ENCODE data around the gene SPART. TPM values are rescaled to one million over a fixed set of nuclear protein-coding genes. Genes with fewer than 3 reads are reported as not detected.
A peak's percentile ranks its signal among the peaks of the same experiment; 100 is the strongest.

SPART gene
- total RNA-seq, 2 donors from 2014 or later: 5.0 to 11.4 TPM

- no peak overlapping the region for H3K4me3 ChIP-seq
- H3K9me3 ChIP-seq: no peaks in the 10 kb centered on the region
- no peaks in the 10 kb centered on the region for H3K36me3 ChIP-seq
- TF ChIP-seq CTCF (IDR thresholded peaks at IDR 0.05): peak; percentile 76
- intact Hi-C loops (cut with DNase I): loop anchor here (5.0 kb wide), 1 partner anchor 454 kb away; no protein-coding TSS in a partner anchor
- no peaks in the 10 kb centered on the region for H3K4me1 ChIP-seq
- no peak for DNase-seq
- H3K9ac ChIP-seq (ENCODE audit: low read depth in 2 of 2, low read length in 2 of 2): no peak overlapping the region
- no peak overlapping the region for H3K27ac ChIP-seq
- no peaks in the 10 kb centered on the region for H3K27me3 ChIP-seq
These were observed 63.3 kb downstream of the SPART start for GRCh38 chr13:36282821-36283432.

DNA sequence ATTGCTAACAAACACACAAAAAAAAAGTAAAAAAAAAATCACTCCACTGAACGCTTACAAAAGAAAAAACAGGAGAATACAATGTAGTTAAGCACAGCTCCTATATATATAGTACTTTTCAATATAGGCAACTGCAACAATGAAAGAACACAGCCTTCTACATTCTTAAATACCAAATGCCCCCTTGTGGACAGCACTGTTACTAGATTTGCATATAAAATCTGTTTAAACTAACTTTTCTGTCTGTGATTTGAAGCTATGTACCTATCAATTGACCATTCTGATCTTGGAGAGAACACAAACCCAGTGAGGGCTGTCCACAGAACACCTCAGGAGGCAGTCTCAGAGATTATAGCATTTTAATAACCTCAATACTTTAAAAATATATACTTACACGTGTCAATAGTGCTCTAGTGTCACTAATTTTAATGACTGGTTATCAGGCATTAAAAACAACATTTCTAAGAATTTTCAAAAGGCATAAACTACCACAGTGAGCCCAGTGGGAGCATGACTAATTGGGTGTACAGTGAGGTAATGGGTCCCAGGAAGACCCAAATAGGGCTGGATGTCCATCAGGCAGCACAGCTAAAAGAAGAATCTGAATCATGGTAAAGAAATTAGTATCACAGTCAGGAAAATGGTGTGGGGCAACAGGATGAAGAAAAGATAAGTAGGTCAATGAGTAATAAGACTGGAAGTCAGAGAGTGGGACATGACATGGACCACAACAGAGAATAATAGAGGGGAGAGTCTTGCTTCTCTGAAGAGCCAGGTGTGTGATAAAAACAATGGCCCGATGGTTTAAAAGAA, 70.8 kb downstream of the SPART start:
- no peak overlapping the region for H3K4me3 ChIP-seq
- H3K9me3 ChIP-seq: no peaks in the 10 kb centered on the region
- intact Hi-C loops (cut with DNase I): loop anchor here (5.0 kb wide), 1 partner anchor 293 kb away; no protein-coding TSS in a partner anchor
- H3K27ac ChIP-seq: no peak overlapping the region
- no peaks in the 10 kb centered on the region for H3K27me3 ChIP-seq
- no peaks in the 10 kb centered on the region for H3K36me3 ChIP-seq
- peak; percentile 26 for DNase-seq
- peak; percentile 23 for TF ChIP-seq CTCF (IDR thresholded peaks at IDR 0.05)
- no peaks in the 10 kb centered on the region for H3K4me1 ChIP-seq
- H3K9ac ChIP-seq (ENCODE audit: low read depth in 2 of 2, low read length in 2 of 2): no peak overlapping the region

DNA sequence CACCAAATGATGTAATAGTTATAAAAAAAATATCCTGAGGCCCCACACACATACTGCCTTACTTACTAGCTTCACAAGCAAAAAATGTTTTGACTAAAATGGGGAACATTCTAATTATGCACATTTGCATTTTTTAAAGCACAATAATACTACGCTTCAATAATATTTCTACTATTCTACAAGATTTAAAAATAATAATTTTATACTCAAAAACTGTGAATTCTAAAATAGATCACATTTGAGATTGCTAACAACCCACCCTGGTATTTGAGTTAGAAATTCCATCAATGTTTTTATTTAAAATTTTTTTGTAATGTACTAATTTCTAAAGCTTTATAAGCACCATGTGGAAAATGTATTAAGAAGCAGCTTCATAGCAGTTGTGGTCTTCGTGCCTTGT, 72.8 kb downstream of the SPART start:
- Histone ChIP-seq H3K9me3 (no peaks in the 10 kb centered on the region), H3K4me3 (no peak overlapping the region), H3K4me1 (no peaks in the 10 kb centered on the region), H3K9ac (ENCODE audit: low read depth in 2 of 2, low read length in 2 of 2) (no peak overlapping the region), H3K27me3 (no peaks in the 10 kb centered on the region), H3K27ac (no peak overlapping the region), H3K36me3 (no peaks in the 10 kb centered on the region)
- DNase-seq: no peak
- intact Hi-C loops (cut with DNase I): no loop called here
- TF ChIP-seq CTCF (IDR thresholded peaks at IDR 0.05): no peak

DNA sequence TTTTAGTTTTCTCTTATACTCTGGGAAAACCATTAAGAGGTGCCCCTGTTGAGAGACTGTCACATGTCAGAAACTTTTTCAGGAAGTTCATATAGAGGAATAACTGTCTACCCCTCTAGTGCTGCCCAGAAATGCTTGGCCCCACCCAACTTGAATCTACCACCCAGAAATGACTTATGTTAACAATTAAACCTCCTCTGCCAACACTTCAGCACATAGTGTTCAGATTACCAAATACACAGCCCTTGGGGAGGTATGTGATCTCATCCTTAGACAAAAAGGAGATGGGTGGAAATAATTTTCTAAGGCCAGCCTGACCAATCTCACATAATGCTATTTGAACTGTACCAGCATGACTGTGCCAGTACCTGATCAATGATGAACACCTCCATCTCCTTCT, 84.2 kb downstream of the SPART start:
- Histone ChIP-seq H3K27me3 (no peaks in the 10 kb centered on the region), H3K36me3 (no peaks in the 10 kb centered on the region), H3K4me1 (no peaks in the 10 kb centered on the region), H3K27ac (no peak overlapping the region), H3K9ac (ENCODE audit: low read depth in 2 of 2, low read length in 2 of 2) (no peak overlapping the region), H3K4me3 (no peak overlapping the region), H3K9me3 (no peaks in the 10 kb centered on the region)
- no peak for DNase-seq
- intact Hi-C loops (cut with DNase I): no loop called here
- no peak for TF ChIP-seq CTCF (IDR thresholded peaks at IDR 0.05)

DNA sequence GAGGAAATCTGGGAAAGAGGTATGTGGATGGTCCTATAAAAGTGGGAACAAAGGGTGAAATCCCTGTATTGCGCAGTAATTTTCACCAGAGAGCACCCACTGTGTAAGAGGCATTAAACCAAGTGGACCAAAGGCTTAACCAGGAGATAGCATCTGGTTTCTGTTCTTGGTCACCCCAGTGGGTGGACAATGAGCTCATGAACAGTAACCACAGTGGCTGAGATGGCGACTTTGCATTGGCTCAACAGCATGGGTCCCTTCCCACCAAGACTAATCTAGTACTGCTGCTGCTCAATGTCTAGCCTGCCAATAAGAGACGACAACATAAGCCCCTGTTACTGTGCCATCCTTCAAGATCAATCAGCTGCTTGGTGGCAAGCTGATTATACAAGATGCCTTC, 85.2 kb downstream of the SPART start:
- Histone ChIP-seq H3K36me3 (no peaks in the 10 kb centered on the region), H3K4me1 (no peaks in the 10 kb centered on the region), H3K27ac (no peak overlapping the region), H3K4me3 (no peak overlapping the region), H3K9me3 (no peaks in the 10 kb centered on the region), H3K9ac (ENCODE audit: low read depth in 2 of 2, low read length in 2 of 2) (no peak overlapping the region), H3K27me3 (no peaks in the 10 kb centered on the region)
- no peak for DNase-seq
- no peak for TF ChIP-seq CTCF (IDR thresholded peaks at IDR 0.05)
- intact Hi-C loops (cut with DNase I): no loop called here
